K562 (cell line): Measurements from ENCODE around the gene HYI. TPM values are rescaled to one million over a fixed set of nuclear protein-coding genes. Genes with fewer than 3 reads are reported as not detected.

ENCODE experiments used
- ATAC-seq: fragments of 200-7000 bp; cut with Tn5 transposase; 3 replicates; pipeline ENCODE4 v1.9.1; 2020; ENCODE audit warnings: moderate library complexity
- BruUV-seq: library from RNA; stranded (reverse); fragments of 400-500 nt; replicated peaks from 2 replicates; lab custom pipeline; 2021; lab: Mats Ljungman, UMichigan
- CTCF ChIA-PET: fragments of 300-600 bp; formaldehyde crosslinking; extraction: SDS; loops from one replicate; lab custom pipeline; 2021; ENCODE audit warnings: low intra/inter-chr PET ratio; lab: Yijun Ruan, JAX
- POLR2A ChIA-PET: fragments of 300-600, 350-650 bp; sonication (Branson Sonifier 250); formaldehyde crosslinking; extraction: SDS; loops from one replicate; lab custom pipeline; 2021; ENCODE audit warnings: antibody characterized with exemption, inconsistent platforms; lab: Yijun Ruan, JAX
- DNase-seq, 4 experiments: peaks; one replicate each; pipeline versions ENCODE4 v3.0.0 to v3.0.0-alpha.2; 2011 to 2018; ENCODE audit warnings: low spot score in 3 of 4, mixed read lengths in 3 of 4; ENCODE audit errors: extremely low read depth in 1 of 4
- FAIRE-seq: peaks from 2 replicates; lab custom pipeline; 2011; peaks lifted over from hg19 to GRCh38; lab: Jason Lieb, UNC
- H2AFZ ChIP-seq: 2 replicates; pipeline ENCODE4 v1.6.0; 2011; ENCODE audit warnings: low read depth, low read length, control low read depth, inconsistent platforms
- H3K27ac ChIP-seq: fragments of 200-600 bp; 3 replicates; pipeline ENCODE4 v1.8.0; 2011; ENCODE audit warnings: low read depth, mild to moderate bottlenecking, control low read depth, inconsistent platforms, low read length, moderate library complexity, mixed read lengths; ENCODE audit errors: extremely low read depth
- H3K27me3 ChIP-seq, 2 experiments: fragments of 300-600 bp in 1 of 2; 2 replicates in 1 of 2; 3 replicates in 1 of 2; pipeline versions ENCODE4 v1.6.0 to v1.8.0; 2011; ENCODE audit warnings: inconsistent platforms in 2 of 2, low read length in 2 of 2, mild to moderate bottlenecking in 1 of 2, mixed read lengths in 1 of 2, moderate library complexity in 1 of 2; ENCODE audit not compliant: control insufficient read depth in 2 of 2, insufficient read depth in 2 of 2
- H3K36me3 ChIP-seq: fragments of 300-600 bp; 3 replicates; pipeline ENCODE4 v1.8.0; 2011; ENCODE audit warnings: mild to moderate bottlenecking, low read length, inconsistent platforms; ENCODE audit not compliant: control insufficient read depth, insufficient read depth
- H3K4me1 ChIP-seq, 2 experiments: fragments of 200-600 bp in 1 of 2; replicated peaks in 1 of 2; 2 replicates in 1 of 2; 3 replicates in 1 of 2; pipeline versions ENCODE4 v1.5.1 to v1.8.0; 2011; ENCODE audit warnings: inconsistent platforms in 2 of 2, low read length in 2 of 2, mild to moderate bottlenecking in 1 of 2, mixed read lengths in 1 of 2, moderate library complexity in 1 of 2; ENCODE audit not compliant: control insufficient read depth in 2 of 2, insufficient read depth in 2 of 2
- H3K4me2 ChIP-seq: 2 replicates; pipeline ENCODE4 v1.6.1; 2011; ENCODE audit warnings: low read length, control low read depth, inconsistent platforms, mixed read lengths; ENCODE audit not compliant: insufficient read depth
- H3K4me3 ChIP-seq: fragments of 200-600 bp; sonication (generic), shearing (Covaris generic); 2 replicates; pipeline ENCODE4 v1.5.1; 2016; ENCODE audit warnings: control low read depth, inconsistent platforms
- H3K79me2 ChIP-seq: fragments of 200-600 bp; 3 replicates; pipeline ENCODE4 v1.8.0; 2011; ENCODE audit warnings: low read length, inconsistent platforms; ENCODE audit not compliant: control insufficient read depth, insufficient read depth
- H3K9ac ChIP-seq, 2 experiments: 2 replicates each; pipeline versions ENCODE4 v1.6.0 to v1.6.1; 2011; ENCODE audit warnings: low read depth in 2 of 2, low read length in 2 of 2, control low read depth in 1 of 2, inconsistent platforms in 1 of 2, mild to moderate bottlenecking in 1 of 2, mixed read lengths in 1 of 2; ENCODE audit not compliant: insufficient read depth in 1 of 2
- H3K9me1 ChIP-seq: one replicate; pipeline ENCODE4 v1.6.0; 2011; ENCODE audit warnings: inconsistent platforms, mild to moderate bottlenecking, low read length, moderate library complexity; ENCODE audit not compliant: control insufficient read depth, insufficient read depth
- H3K9me3 ChIP-seq: replicated peaks from 2 replicates; pipeline ENCODE4 v1.5.1; 2011; ENCODE audit warnings: low read depth, low read length, inconsistent platforms; ENCODE audit not compliant: control insufficient read depth, insufficient read depth
- H4K20me1 ChIP-seq: replicated peaks from 2 replicates; pipeline ENCODE4 v1.6.1; 2011; ENCODE audit warnings: low read length, inconsistent platforms, mixed read lengths; ENCODE audit not compliant: control insufficient read depth, insufficient read depth
- FIP1L1 ChIP-seq: fragments of 200-400 bp; formaldehyde crosslinking; IDR thresholded peaks from 2 replicates; pipeline ENCODE4 v1.6.1; 2018; ENCODE audit warnings: mild to moderate bottlenecking, low read depth, low read length; ENCODE audit not compliant: poor library complexity, severe bottlenecking
- KLF13 ChIP-seq: fragments of 450-650 bp; IDR thresholded peaks from 2 replicates; pipeline ENCODE4 v1.6.1; 2016; ENCODE audit warnings: missing genetic modification characterization, low read depth, mild to moderate bottlenecking, missing compliant biosample characterization, moderate library complexity, borderline replicate concordance
- KLF6 ChIP-seq: fragments of 250-450 bp; sonication (Bioruptor Pico); IDR thresholded peaks from 2 replicates; pipeline ENCODE4 v1.4.0; 2020; ENCODE audit warnings: mild to moderate bottlenecking, moderate library complexity, borderline replicate concordance
- SMARCA5 ChIP-seq: fragments of 450-650 bp; IDR thresholded peaks from 2 replicates; pipeline ENCODE4 v1.6.1; 2016
- TGIF2 ChIP-seq: sonication (generic); formaldehyde crosslinking; IDR thresholded peaks from 2 replicates; pipeline ENCODE4 v1.8.1; 2022; ENCODE audit warnings: mild to moderate bottlenecking, missing genetic modification reagents, moderate library complexity
- ZNF134 ChIP-seq: fragments of 250-450 bp; sonication (Bioruptor Pico); conservative IDR thresholded peaks from 2 replicates; pipeline ENCODE4 v1.4.0; 2020
- ZNF23 ChIP-seq: fragments of 250-450 bp; sonication (Bioruptor Pico); IDR thresholded peaks from 2 replicates; pipeline ENCODE4 v1.4.0; 2020; ENCODE audit warnings: mild to moderate bottlenecking
- ZNF282 ChIP-seq: sonication (generic); formaldehyde crosslinking; IDR thresholded peaks from 2 replicates; pipeline ENCODE4 v1.8.1; 2023; ENCODE audit warnings: missing genetic modification reagents
- ZNF511 ChIP-seq: sonication (generic); formaldehyde crosslinking; IDR thresholded peaks from 2 replicates; pipeline ENCODE4 v1.8.0; 2022; ENCODE audit warnings: mild to moderate bottlenecking, missing genetic modification reagents
- WGBS: fragments of 100-300 bp; shearing (Covaris generic); methylation state at CpG from one replicate; pipeline ENCODE4 v1.1.6; 2016; ENCODE audit warnings: low coverage, mixed read lengths; ENCODE audit not compliant: insufficient coverage; ENCODE audit errors: missing lambda C conversion rate; 5-methylcytosine and 5-hydroxymethylcytosine counted together
- in situ Hi-C: fragments of 300-500 bp; cut with MboI; formaldehyde crosslinking; loops from 4 replicates; pipeline ENCODE4 v1.15.0; 2018; ENCODE audit warnings: inconsistent platforms, mixed read lengths
- intact Hi-C: fragments of 100-400 bp; cut with micrococcal nuclease; formaldehyde crosslinking; loops from 2 replicates; pipeline ENCODE4 v1.14.2; 2022
- polyA plus RNA-seq, 8 experiments: library from polyadenylated mRNA; depleted of rRNA in 4 of 8; stranded (reverse) in 5 of 8; unstranded in 3 of 8; fragments of >200 nt; fragmentation: Nextera tagmentation in 2 of 8; fragmentation: Illumina TruSeq in 1 of 8; extraction: Ambion mirVana in 2 of 8; extraction: Trizol in 1 of 8; gene quantifications; 2 replicates each; pipeline versions ENCODE4 v1.2.1 to v1.2.3, GENCODE V29; 2011 to 2014; ENCODE audit warnings: inconsistent platforms in 1 of 8, missing spikeins in 1 of 8
- total RNA-seq, 7 experiments: library from RNA; depleted of rRNA in 6 of 7; stranded (reverse); fragments of >200 nt in 6 of 7; fragmentation: Illumina TruSeq in 2 of 7; extraction: Trizol in 2 of 7; gene quantifications; 2 replicates each; pipeline versions ENCODE4 v1.2.1 to v1.2.3, GENCODE V29; 2011 to 2021; ENCODE audit warnings: low replicate concordance in 1 of 7
- TF ChIP-seq, protein P1 (sequence below): IDR thresholded peaks from 2 replicates; pipeline ENCODE4 v1.6.1; 2016; ENCODE audit warnings: missing genetic modification characterization, missing compliant biosample characterization

Gene HYI
- total and polyA plus RNA-seq, 9 of the 15 experiments (the other 6 are each of a cell fraction or from before 2014, with no cell fraction given) = 0.04 to 4.1 (median 1.4) TPM; not detected in 1

GRCh38 chr1:43432907-43433306, 20.8 kb downstream of the HYI start (continued):
- TF ChIP-seq ZNF511 (CRISPR knock-in tag) (no peak), ZNF23 (no peak), TGIF2 (CRISPR knock-in tag) (no peak), ZNF282 (CRISPR knock-in tag) (no peak), FIP1L1 (no peak), KLF6 (no peak)
- TF ChIP-seq, protein P1, sequence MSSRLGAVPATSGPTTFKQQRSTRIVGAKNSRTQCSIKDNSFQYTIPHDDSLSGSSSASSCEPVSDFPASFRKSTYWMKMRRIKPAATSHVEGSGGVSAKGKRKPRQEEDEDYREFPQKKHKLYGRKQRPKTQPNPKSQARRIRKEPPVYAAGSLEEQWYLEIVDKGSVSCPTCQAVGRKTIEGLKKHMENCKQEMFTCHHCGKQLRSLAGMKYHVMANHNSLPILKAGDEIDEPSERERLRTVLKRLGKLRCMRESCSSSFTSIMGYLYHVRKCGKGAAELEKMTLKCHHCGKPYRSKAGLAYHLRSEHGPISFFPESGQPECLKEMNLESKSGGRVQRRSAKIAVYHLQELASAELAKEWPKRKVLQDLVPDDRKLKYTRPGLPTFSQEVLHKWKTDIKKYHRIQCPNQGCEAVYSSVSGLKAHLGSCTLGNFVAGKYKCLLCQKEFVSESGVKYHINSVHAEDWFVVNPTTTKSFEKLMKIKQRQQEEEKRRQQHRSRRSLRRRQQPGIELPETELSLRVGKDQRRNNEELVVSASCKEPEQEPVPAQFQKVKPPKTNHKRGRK (tag) = no peak

GRCh38 chr1:43432171-43432860, 21.4 kb downstream of the HYI start:
- H3K9ac ChIP-seq = no peak overlapping the region
- H3K4me2 ChIP-seq = no peak overlapping the region
- H3K36me3 ChIP-seq = peaks cover 68% of the 10 kb centered on the region; the same call in 2 of the 3 replicates
- H3K79me2 ChIP-seq = no peaks in the 10 kb centered on the region
- ChIA-PET CTCF (no interaction called here), POLR2A (interaction anchor here (0.9 to 1.1 kb wide), 2 partner anchors 14 to 749 kb away, joined by 3 to 4 read pairs; no protein-coding TSS in a partner anchor)
- no peak for TF ChIP-seq SMARCA5
- TF ChIP-seq ZNF134 (CRISPR knock-in tag) = no peak
- TF ChIP-seq KLF13 (tag) = no peak
- H2AFZ ChIP-seq = no peak overlapping the region
- no peak overlapping the region for H3K4me3 ChIP-seq
- 86% methylated on average over 9 of the region's 9 CpGs for WGBS
- no peak for DNase-seq
- in situ Hi-C loops = no loop called here
- no peaks in the 10 kb centered on the region for H4K20me1 ChIP-seq
- no peaks in the 10 kb centered on the region for H3K9me1 ChIP-seq
- no peak for ATAC-seq
- H3K27ac ChIP-seq = no peak overlapping the region
- BruUV-seq = no TSS peak
- H3K9me3 ChIP-seq = no peaks in the 10 kb centered on the region
- no peak for FAIRE-seq
- intact Hi-C loops = no loop called here
- H3K27me3 ChIP-seq = no peaks in the 10 kb centered on the region
- H3K4me1 ChIP-seq = no peaks in the 10 kb centered on the region
